ENCODE data around the gene NPAS3.

GRCh38 chr14:33463731-33464130, 525.1 kb downstream of the NPAS3 start:
- no peak for TF ChIP-seq CTCF (IDR thresholded peaks at IDR 0.05)
- no peak for TF ChIP-seq EZH2phosphoT487 (IDR thresholded peaks at IDR 0.05)
- no peak for TF ChIP-seq EZH2 (IDR thresholded peaks at IDR 0.05)
